NCI-H1105 treated with DMSO at 0.1 percent for 48 hours (cell line): ENCODE results near the gene FNDC3B.

Experiments
- DNase-seq: peaks from one replicate; lab custom pipeline; 2025; lab: John Stamatoyannopoulos, UW

Gene FNDC3B

DNA sequence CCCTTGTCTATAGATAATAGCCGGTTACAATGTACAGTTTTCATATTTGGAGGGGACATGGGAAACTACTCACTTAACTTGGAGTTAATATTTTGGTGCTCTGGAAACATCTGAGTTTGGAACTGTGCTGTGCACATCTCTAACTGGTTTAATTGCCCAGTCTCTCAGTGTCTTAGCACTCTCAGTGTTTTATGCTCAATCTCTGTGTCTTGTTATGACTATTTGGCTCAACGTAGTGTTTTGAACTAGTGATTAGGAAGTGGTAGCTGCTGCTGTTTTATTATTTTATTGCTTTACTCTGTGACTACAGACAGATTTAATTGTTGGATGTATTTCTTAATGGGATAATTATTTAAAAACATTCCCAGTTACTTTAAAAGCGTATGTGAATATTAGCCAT is 17.0 kb downstream of the FNDC3B start:
- DNase-seq: no peak

GRCh38 chr3:172057059-172057458 is 17.7 kb downstream of the FNDC3B start:
- no peak for DNase-seq

GRCh38 chr3:172057624-172058327 is 18.4 kb downstream of the FNDC3B start:
- DNase-seq: no peak

DNA sequence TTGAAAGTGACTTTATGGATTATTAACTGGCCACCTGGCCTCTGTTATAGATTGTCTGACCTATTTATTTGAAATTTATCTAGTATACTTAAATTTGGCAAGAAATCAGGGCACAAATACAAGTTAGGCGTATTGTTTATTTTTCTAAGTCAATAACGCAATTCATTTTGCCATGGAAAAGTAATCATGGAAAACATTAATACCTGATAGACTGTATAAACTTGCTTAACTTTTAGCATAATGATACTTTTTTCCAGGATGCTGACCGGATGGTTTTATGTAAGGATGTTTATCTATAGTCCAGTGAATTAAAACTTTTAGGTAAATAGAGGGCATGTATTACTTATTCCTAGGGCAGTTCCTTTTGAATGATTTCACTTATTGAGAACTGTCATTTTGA is 20.2 kb downstream of the FNDC3B start:
- DNase-seq: no peak

DNA sequence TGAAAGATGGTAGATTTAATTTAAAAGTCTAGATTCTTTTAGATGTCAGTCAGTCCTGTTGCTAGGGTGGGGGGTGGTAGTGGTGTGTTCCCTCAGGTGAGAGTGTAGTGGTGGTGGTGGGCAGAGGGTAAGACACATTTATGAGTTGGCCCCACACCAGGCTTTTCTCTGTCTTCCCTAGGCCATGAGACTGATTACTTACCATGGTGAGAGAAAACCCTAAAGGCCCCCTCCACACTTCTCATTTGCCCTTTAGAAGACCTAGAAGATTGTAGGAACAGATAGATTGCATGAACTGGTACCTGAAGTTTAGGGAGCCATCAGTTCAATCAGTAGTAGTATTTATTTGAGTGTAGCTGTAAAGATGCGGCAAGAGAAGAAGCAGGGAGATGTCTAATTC is 20.9 kb downstream of the FNDC3B start:
- no peak for DNase-seq

DNA sequence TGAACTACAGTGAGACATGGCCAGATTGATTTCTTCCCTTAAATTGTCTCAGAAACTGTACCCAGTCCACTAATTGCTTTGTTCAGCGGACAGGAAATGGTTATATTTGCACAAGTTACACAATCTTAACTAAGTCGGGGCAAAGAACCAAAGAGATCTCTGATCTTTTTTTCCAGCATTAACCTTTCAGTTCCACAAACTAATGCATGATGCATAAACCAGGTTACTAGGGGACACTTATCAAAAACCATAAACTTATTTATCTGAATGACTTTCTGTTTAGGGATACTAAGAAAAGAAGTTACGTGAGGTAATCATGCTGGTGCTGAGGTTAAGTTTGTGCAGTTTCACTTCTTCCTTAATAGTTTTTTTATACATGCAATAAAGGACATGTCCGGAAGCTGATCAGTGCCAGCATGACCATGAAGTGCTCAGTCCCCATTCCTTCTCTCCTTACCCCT is 22.4 kb downstream of the FNDC3B start:
- no peak for DNase-seq

DNA sequence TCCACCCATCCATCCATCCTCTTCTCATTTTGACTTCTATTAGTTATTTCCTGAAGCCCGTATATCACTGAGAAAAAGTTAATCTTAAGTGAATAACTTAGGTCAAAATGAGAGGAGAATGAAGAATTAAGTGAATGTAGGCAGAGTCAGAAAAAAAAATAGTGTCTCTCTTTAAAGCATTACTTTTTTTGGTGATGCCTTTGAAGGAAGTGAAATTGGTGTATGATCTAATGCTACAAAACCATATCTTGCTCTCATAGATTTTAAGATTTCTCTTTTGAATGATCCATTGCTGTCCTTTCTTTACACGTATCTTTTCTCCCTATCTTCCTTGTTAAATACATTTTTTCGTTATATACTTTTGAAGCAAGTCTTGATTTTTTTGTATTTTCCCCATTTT is 23.4 kb downstream of the FNDC3B start:
- DNase-seq: no peak

GRCh38 chr3:172063456-172064432 is 24.4 kb downstream of the FNDC3B start:
- DNase-seq: no peak

- peak; percentile 76 for DNase-seq
Observed at GRCh38 chr3:172065527-172065926, 26.1 kb downstream of the FNDC3B start.

DNA sequence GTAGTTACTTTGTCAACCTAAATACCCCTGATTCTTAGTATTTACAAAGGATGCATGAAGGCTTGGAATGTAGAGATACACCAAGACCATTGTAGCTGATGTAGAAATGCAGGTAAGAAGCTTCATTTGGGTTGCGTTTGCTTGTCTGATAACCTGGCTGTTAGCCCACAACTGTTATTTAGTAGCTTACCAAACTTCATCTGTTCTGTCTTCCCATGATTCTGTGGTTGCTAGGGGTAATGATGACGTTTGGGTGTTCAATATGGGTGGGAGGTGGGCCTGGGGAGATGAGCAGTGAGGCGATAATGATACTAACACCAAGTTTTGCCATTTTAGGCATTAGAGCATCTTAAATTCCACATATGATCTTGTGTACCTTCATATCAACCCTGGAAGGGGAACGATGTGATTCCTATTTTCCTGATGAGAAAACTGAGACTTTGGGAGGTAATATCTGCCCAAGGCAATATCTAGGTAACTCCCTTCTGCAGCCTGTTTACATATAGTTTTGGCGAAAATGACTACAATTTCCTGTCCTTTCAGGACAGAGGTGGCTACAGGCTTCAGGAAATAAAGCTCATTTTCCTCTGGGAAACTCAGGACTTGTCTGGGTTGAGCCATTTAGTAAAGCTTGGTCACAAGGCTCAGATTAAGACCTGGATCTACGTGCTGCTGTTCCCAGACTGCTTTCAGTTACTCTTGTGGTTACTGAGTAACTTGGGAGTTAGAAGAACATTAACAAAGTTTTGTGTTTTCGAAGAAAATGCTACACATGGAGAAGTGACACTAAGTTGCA is 26.8 kb downstream of the FNDC3B start:
- peak; percentile 18 for DNase-seq

- DNase-seq: no peak
Observed at GRCh38 chr3:172066880-172067796, 27.8 kb downstream of the FNDC3B start.

DNA sequence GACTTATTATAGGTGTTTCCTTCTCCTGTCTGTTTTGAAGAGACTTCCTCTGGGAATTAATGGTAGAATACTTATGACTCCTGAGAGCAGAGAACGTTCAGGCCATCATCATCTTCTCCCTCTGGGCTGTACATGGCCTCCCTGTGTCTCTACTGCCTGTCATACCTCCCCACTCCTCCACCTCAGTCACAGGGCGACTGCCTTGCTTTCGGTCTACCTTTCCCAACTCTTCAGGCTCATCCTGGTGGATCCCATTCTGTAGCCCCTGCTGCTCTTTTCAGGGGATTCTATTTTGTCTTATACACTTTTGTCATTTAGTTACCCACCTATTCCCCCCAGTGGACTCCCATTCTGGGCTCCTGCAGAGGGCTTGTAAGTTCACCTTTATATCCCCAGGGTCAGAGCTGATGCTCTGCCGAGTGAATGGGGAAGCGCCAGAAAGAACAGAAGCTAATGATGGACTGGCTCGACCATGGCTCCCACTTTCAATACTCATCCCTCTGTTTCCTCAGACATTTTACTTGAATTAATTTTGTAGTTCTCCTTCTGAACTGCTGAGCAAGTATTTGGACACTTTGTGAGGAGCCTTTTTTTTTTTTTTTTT is 28.6 kb downstream of the FNDC3B start:
- DNase-seq: no peak

DNA sequence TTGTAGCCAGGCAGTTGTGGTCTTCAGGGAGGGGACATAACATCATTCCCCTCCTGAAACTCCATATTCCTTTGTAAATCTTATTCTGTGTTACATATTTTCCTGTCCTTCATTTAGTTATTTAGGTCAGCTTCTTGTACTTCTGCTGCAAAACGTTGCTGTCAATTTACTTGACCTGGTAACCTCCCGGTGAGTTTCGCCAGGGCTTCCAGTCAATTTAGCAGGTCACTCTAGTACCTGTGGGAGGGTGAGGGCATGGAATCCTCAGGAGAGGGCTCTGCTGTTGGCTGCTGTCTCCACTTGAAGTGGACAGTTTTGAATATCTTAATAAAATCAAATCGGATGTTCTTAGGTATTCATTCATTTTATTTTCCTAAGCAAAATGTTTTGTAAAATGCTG is 29.6 kb downstream of the FNDC3B start:
- no peak for DNase-seq

- no peak for DNase-seq
Observed at GRCh38 chr3:172069478-172069877, 30.1 kb downstream of the FNDC3B start.

DNA sequence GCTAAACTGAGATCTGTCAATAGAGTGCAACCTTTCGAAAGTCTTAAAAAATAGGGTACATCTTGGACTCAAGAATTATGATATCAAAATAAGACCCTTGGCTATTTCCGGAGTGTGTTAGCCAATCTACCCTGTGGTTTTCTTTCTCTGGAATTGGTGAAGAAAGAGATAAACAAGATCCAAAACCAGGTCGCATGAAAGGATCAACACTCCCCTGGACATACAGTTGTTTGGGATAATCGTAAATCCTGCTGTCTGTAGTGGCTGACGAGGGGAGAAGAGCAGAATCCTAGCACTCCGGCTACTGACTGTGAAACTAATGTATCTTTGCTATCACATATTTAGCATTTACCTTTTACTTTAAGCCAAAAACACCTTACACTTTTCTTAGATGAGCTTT is 30.9 kb downstream of the FNDC3B start:
- DNase-seq: no peak

GRCh38 chr3:172070802-172071201 is 31.4 kb downstream of the FNDC3B start:
- no peak for DNase-seq

GRCh38 chr3:172071780-172072330 is 32.5 kb downstream of the FNDC3B start:
- DNase-seq: no peak

- DNase-seq: no peak
Observed at GRCh38 chr3:172072543-172072942, 33.2 kb downstream of the FNDC3B start.

GRCh38 chr3:172073262-172073915 is 34.0 kb downstream of the FNDC3B start:
- no peak for DNase-seq

- DNase-seq: no peak
Observed at GRCh38 chr3:172074032-172074431, 34.7 kb downstream of the FNDC3B start.
